ENCODE measurements around the gene SLC22A3.

Gene SLC22A3

GRCh38 chr6:160418370-160418769 lies 70.2 kb downstream of the SLC22A3 start:
- TF ChIP-seq YY1 (IDR thresholded peaks at IDR 0.05; ENCODE audit: insufficient read depth, insufficient read length) (no peak), SUZ12 (IDR thresholded peaks at IDR 0.05; ENCODE audit: extremely low read depth, insufficient read depth, insufficient read length) (no peak), ZNF274 (IDR thresholded peaks at IDR 0.05; ENCODE audit: low read depth, low read length) (no peak)
- Histone ChIP-seq H3K27me3 (ENCODE audit: insufficient read depth, insufficient read length) (no peaks in the 10 kb centered on the region), H3K9ac (ENCODE audit: insufficient read length, low read depth) (no peak overlapping the region), H3K4me3 (ENCODE audit: insufficient read length, low read depth) (no peak overlapping the region), H3K9me3 (ENCODE audit: insufficient read depth, low read length) (no peaks in the 10 kb centered on the region), H3K4me1 (ENCODE audit: insufficient read depth, insufficient read length) (no peaks in the 10 kb centered on the region), H3K36me3 (ENCODE audit: insufficient read depth, insufficient read length, low read length) (no peaks in the 10 kb centered on the region)
- DNase-seq (ENCODE audit: low read depth, low spot score), result no peak

DNA sequence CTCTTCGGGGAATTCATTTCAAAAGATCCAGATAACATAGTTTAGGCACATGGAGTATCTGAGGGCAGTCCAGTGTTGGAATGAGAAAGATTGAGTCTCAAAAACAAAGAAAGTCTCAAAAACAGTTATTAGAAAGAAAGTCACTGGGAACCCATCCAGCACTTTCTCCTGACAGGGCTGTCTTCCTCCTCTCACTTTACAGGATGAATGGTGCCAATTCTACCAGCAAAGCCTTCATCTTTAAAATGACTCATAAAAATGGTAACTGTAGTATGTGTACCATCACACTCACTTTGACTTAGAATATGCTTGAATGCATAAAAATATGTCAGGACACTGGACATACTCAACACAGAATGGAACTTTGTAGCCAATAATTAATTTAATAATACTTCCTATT lies 71.3 kb downstream of the SLC22A3 start:
- no peaks in the 10 kb centered on the region for H3K4me1 ChIP-seq (ENCODE audit: insufficient read depth, insufficient read length)
- no peaks in the 10 kb centered on the region for H3K36me3 ChIP-seq (ENCODE audit: insufficient read depth, insufficient read length, low read length)
- H3K4me3 ChIP-seq (ENCODE audit: insufficient read length, low read depth), result no peak overlapping the region
- no peak overlapping the region for H3K9ac ChIP-seq (ENCODE audit: insufficient read length, low read depth)
- no peaks in the 10 kb centered on the region for H3K9me3 ChIP-seq (ENCODE audit: insufficient read depth, low read length)
- DNase-seq (ENCODE audit: low read depth, low spot score), result no peak
- no peaks in the 10 kb centered on the region for H3K27me3 ChIP-seq (ENCODE audit: insufficient read depth, insufficient read length)
- TF ChIP-seq ZNF274 (IDR thresholded peaks at IDR 0.05; ENCODE audit: low read depth, low read length) (no peak), SUZ12 (IDR thresholded peaks at IDR 0.05; ENCODE audit: extremely low read depth, insufficient read depth, insufficient read length) (no peak), YY1 (IDR thresholded peaks at IDR 0.05; ENCODE audit: insufficient read depth, insufficient read length) (no peak)

GRCh38 chr6:160420253-160420968 lies 72.2 kb downstream of the SLC22A3 start:
- DNase-seq (ENCODE audit: low read depth, low spot score), result no peak
- Histone ChIP-seq H3K4me3 (ENCODE audit: insufficient read length, low read depth) (no peak overlapping the region), H3K4me1 (ENCODE audit: insufficient read depth, insufficient read length) (no peaks in the 10 kb centered on the region), H3K9me3 (ENCODE audit: insufficient read depth, low read length) (no peaks in the 10 kb centered on the region), H3K36me3 (ENCODE audit: insufficient read depth, insufficient read length, low read length) (no peaks in the 10 kb centered on the region), H3K9ac (ENCODE audit: insufficient read length, low read depth) (no peak overlapping the region), H3K27me3 (ENCODE audit: insufficient read depth, insufficient read length) (no peaks in the 10 kb centered on the region)
- TF ChIP-seq ZNF274 (IDR thresholded peaks at IDR 0.05; ENCODE audit: low read depth, low read length) (no peak), YY1 (IDR thresholded peaks at IDR 0.05; ENCODE audit: insufficient read depth, insufficient read length) (no peak), SUZ12 (IDR thresholded peaks at IDR 0.05; ENCODE audit: extremely low read depth, insufficient read depth, insufficient read length) (no peak)

- H3K36me3 ChIP-seq (ENCODE audit: insufficient read depth, insufficient read length, low read length), result no peaks in the 10 kb centered on the region
- no peaks in the 10 kb centered on the region for H3K4me1 ChIP-seq (ENCODE audit: insufficient read depth, insufficient read length)
- H3K9me3 ChIP-seq (ENCODE audit: insufficient read depth, low read length), result no peaks in the 10 kb centered on the region
- H3K27me3 ChIP-seq (ENCODE audit: insufficient read depth, insufficient read length), result no peaks in the 10 kb centered on the region
- no peak overlapping the region for H3K4me3 ChIP-seq (ENCODE audit: insufficient read length, low read depth)
- no peak overlapping the region for H3K9ac ChIP-seq (ENCODE audit: insufficient read length, low read depth)
- DNase-seq (ENCODE audit: low read depth, low spot score), result no peak
- TF ChIP-seq YY1 (IDR thresholded peaks at IDR 0.05; ENCODE audit: insufficient read depth, insufficient read length), result no peak
- TF ChIP-seq SUZ12 (IDR thresholded peaks at IDR 0.05; ENCODE audit: extremely low read depth, insufficient read depth, insufficient read length), result no peak
- no peak for TF ChIP-seq ZNF274 (IDR thresholded peaks at IDR 0.05; ENCODE audit: low read depth, low read length)
Observed at GRCh38 chr6:160420969-160421556, 72.9 kb downstream of the SLC22A3 start.

- no peaks in the 10 kb centered on the region for H3K27me3 ChIP-seq (ENCODE audit: insufficient read depth, insufficient read length)
- H3K4me1 ChIP-seq (ENCODE audit: insufficient read depth, insufficient read length), result no peaks in the 10 kb centered on the region
- H3K9ac ChIP-seq (ENCODE audit: insufficient read length, low read depth), result no peak overlapping the region
- no peak overlapping the region for H3K4me3 ChIP-seq (ENCODE audit: insufficient read length, low read depth)
- no peaks in the 10 kb centered on the region for H3K36me3 ChIP-seq (ENCODE audit: insufficient read depth, insufficient read length, low read length)
- no peaks in the 10 kb centered on the region for H3K9me3 ChIP-seq (ENCODE audit: insufficient read depth, low read length)
- TF ChIP-seq SUZ12 (IDR thresholded peaks at IDR 0.05; ENCODE audit: extremely low read depth, insufficient read depth, insufficient read length), result no peak
- TF ChIP-seq YY1 (IDR thresholded peaks at IDR 0.05; ENCODE audit: insufficient read depth, insufficient read length), result no peak
- TF ChIP-seq ZNF274 (IDR thresholded peaks at IDR 0.05; ENCODE audit: low read depth, low read length), result no peak
- no peak for DNase-seq (ENCODE audit: low read depth, low spot score)
Observed at GRCh38 chr6:160421854-160422253, 73.7 kb downstream of the SLC22A3 start.

- no peaks in the 10 kb centered on the region for H3K27me3 ChIP-seq (ENCODE audit: insufficient read depth, insufficient read length)
- DNase-seq (ENCODE audit: low read depth, low spot score), result no peak
- H3K4me1 ChIP-seq (ENCODE audit: insufficient read depth, insufficient read length), result no peaks in the 10 kb centered on the region
- TF ChIP-seq ZNF274 (IDR thresholded peaks at IDR 0.05; ENCODE audit: low read depth, low read length) (no peak), YY1 (IDR thresholded peaks at IDR 0.05; ENCODE audit: insufficient read depth, insufficient read length) (no peak), SUZ12 (IDR thresholded peaks at IDR 0.05; ENCODE audit: extremely low read depth, insufficient read depth, insufficient read length) (no peak)
- H3K9me3 ChIP-seq (ENCODE audit: insufficient read depth, low read length), result no peaks in the 10 kb centered on the region
- H3K9ac ChIP-seq (ENCODE audit: insufficient read length, low read depth), result no peak overlapping the region
- no peak overlapping the region for H3K4me3 ChIP-seq (ENCODE audit: insufficient read length, low read depth)
- H3K36me3 ChIP-seq (ENCODE audit: insufficient read depth, insufficient read length, low read length), result no peaks in the 10 kb centered on the region
Observed at GRCh38 chr6:160424256-160424655, 76.1 kb downstream of the SLC22A3 start.

GRCh38 chr6:160426136-160426535 lies 78.0 kb downstream of the SLC22A3 start:
- Histone ChIP-seq H3K27me3 (ENCODE audit: insufficient read depth, insufficient read length) (no peaks in the 10 kb centered on the region), H3K4me1 (ENCODE audit: insufficient read depth, insufficient read length) (no peaks in the 10 kb centered on the region), H3K9me3 (ENCODE audit: insufficient read depth, low read length) (no peaks in the 10 kb centered on the region), H3K4me3 (ENCODE audit: insufficient read length, low read depth) (no peak overlapping the region), H3K9ac (ENCODE audit: insufficient read length, low read depth) (no peak overlapping the region), H3K36me3 (ENCODE audit: insufficient read depth, insufficient read length, low read length) (no peaks in the 10 kb centered on the region)
- no peak for DNase-seq (ENCODE audit: low read depth, low spot score)
- TF ChIP-seq YY1 (IDR thresholded peaks at IDR 0.05; ENCODE audit: insufficient read depth, insufficient read length) (no peak), SUZ12 (IDR thresholded peaks at IDR 0.05; ENCODE audit: extremely low read depth, insufficient read depth, insufficient read length) (no peak), ZNF274 (IDR thresholded peaks at IDR 0.05; ENCODE audit: low read depth, low read length) (no peak)
